A549 (cell line): ENCODE results near the gene GYG2.
"Not testable (repeated sequence)": the region's sequence is repeated elsewhere in the genome, so short reads cannot be mapped to it uniquely, and the experiment has no call there.

Experiments used
- CEBPB ChIP-seq, 2 experiments: fragments of >200 bp in 1 of 2; sonication (Bioruptor Twin) in 1 of 2; formaldehyde crosslinking in 1 of 2; IDR thresholded peaks; 2 replicates each; pipeline ENCODE4 v1.6.1; 2012 to 2016
- EHMT2 ChIP-seq: fragments of 200-600 bp; sonication (generic); IDR thresholded peaks from 2 replicates; pipeline ENCODE4 v1.6.1; 2016; ENCODE audit warnings: antibody characterized with exemption, low read depth, mild to moderate bottlenecking, moderate library complexity
- EP300 ChIP-seq, 2 experiments: fragments of >200 bp; sonication (Bioruptor Twin); formaldehyde crosslinking; IDR thresholded peaks; 2 replicates in 1 of 2; 3 replicates in 1 of 2; pipeline ENCODE4 v1.6.1; 2016 to 2017
- HOXB13 ChIP-seq: fragments of 250-450 bp; sonication (Bioruptor Pico); IDR thresholded peaks from 2 replicates; pipeline ENCODE4 v1.5.0; 2020; ENCODE audit warnings: low read depth, mild to moderate bottlenecking, moderate library complexity
- MYC ChIP-seq: IDR thresholded peaks from 2 replicates; pipeline ENCODE4 v1.6.1; 2012; ENCODE audit warnings: mild to moderate bottlenecking, inconsistent platforms, low read length, improper control_type of control experiment, borderline replicate concordance
- NPAS2 ChIP-seq: fragments of 250-450 bp; sonication (Bioruptor Pico); IDR thresholded peaks from 2 replicates; pipeline ENCODE4 v1.8.0; 2022; ENCODE audit warnings: mild to moderate bottlenecking, moderate library complexity, borderline replicate concordance
- NR3C1 ChIP-seq: fragments of >200 bp; sonication (Bioruptor Twin); formaldehyde crosslinking; IDR thresholded peaks from 3 replicates; pipeline ENCODE4 v1.6.1; 2017
- POLR2A ChIP-seq: IDR thresholded peaks from 2 replicates; pipeline ENCODE4 v1.6.1; 2012; ENCODE audit warnings: mild to moderate bottlenecking, low read length
- RARB ChIP-seq: fragments of 250-450 bp; sonication (Bioruptor Pico); IDR thresholded peaks from 2 replicates; pipeline ENCODE4 v1.8.0; 2021; ENCODE audit warnings: mild to moderate bottlenecking, moderate library complexity
- TF ChIP-seq, protein P1 (sequence below): fragments of 200-600 bp; sonication (generic); IDR thresholded peaks from 2 replicates; pipeline ENCODE4 v1.6.1; 2016; ENCODE audit warnings: antibody characterized with exemption, mild to moderate bottlenecking, moderate library complexity
- TF ChIP-seq, protein P2 (sequence below): fragments of >200 bp; sonication (Bioruptor Twin); formaldehyde crosslinking; IDR thresholded peaks from 3 replicates; pipeline ENCODE4 v1.5.1; 2016

GRCh38 chrX:2803486-2803885, 25.2 kb upstream of the GYG2 start:
- not testable (repeated sequence) for TF ChIP-seq CEBPB (IDR thresholded peaks at IDR 0.05); EP300 (IDR thresholded peaks at IDR 0.05); RARB (CRISPR knock-in tag); EHMT2; POLR2A; NPAS2 (CRISPR knock-in tag); MYC; HOXB13 (CRISPR knock-in tag); NR3C1
- TF ChIP-seq, protein P1, sequence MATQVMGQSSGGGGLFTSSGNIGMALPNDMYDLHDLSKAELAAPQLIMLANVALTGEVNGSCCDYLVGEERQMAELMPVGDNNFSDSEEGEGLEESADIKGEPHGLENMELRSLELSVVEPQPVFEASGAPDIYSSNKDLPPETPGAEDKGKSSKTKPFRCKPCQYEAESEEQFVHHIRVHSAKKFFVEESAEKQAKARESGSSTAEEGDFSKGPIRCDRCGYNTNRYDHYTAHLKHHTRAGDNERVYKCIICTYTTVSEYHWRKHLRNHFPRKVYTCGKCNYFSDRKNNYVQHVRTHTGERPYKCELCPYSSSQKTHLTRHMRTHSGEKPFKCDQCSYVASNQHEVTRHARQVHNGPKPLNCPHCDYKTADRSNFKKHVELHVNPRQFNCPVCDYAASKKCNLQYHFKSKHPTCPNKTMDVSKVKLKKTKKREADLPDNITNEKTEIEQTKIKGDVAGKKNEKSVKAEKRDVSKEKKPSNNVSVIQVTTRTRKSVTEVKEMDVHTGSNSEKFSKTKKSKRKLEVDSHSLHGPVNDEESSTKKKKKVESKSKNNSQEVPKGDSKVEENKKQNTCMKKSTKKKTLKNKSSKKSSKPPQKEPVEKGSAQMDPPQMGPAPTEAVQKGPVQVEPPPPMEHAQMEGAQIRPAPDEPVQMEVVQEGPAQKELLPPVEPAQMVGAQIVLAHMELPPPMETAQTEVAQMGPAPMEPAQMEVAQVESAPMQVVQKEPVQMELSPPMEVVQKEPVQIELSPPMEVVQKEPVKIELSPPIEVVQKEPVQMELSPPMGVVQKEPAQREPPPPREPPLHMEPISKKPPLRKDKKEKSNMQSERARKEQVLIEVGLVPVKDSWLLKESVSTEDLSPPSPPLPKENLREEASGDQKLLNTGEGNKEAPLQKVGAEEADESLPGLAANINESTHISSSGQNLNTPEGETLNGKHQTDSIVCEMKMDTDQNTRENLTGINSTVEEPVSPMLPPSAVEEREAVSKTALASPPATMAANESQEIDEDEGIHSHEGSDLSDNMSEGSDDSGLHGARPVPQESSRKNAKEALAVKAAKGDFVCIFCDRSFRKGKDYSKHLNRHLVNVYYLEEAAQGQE = not testable (repeated sequence)
- TF ChIP-seq, protein P2, sequence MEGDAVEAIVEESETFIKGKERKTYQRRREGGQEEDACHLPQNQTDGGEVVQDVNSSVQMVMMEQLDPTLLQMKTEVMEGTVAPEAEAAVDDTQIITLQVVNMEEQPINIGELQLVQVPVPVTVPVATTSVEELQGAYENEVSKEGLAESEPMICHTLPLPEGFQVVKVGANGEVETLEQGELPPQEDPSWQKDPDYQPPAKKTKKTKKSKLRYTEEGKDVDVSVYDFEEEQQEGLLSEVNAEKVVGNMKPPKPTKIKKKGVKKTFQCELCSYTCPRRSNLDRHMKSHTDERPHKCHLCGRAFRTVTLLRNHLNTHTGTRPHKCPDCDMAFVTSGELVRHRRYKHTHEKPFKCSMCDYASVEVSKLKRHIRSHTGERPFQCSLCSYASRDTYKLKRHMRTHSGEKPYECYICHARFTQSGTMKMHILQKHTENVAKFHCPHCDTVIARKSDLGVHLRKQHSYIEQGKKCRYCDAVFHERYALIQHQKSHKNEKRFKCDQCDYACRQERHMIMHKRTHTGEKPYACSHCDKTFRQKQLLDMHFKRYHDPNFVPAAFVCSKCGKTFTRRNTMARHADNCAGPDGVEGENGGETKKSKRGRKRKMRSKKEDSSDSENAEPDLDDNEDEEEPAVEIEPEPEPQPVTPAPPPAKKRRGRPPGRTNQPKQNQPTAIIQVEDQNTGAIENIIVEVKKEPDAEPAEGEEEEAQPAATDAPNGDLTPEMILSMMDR = not testable (repeated sequence)
